Adipocyte (in vitro differentiated cells): Measurements from ENCODE around the gene USP33.
"Not testable (repeated sequence)": the region's sequence is repeated elsewhere in the genome, so short reads cannot be mapped to it uniquely, and the experiment has no call there.

Experiments
- DNase-seq: peaks from one replicate; pipeline ENCODE4 v3.0.0-alpha.2; 2015; ENCODE audit warnings: low read depth
- H3K27me3 ChIP-seq: replicated peaks from 2 replicates; pipeline ENCODE4 v1.7.0; 2013; ENCODE audit warnings: mild to moderate bottlenecking, low read length, moderate library complexity; ENCODE audit not compliant: control insufficient read depth, insufficient read depth
- H3K36me3 ChIP-seq: 2 replicates; pipeline ENCODE4 v1.7.0; 2013; ENCODE audit warnings: low read length, mild to moderate bottlenecking, moderate library complexity; ENCODE audit not compliant: control insufficient read depth, insufficient read depth, severe bottlenecking
- H3K4me1 ChIP-seq: 2 replicates; pipeline ENCODE4 v1.7.0; 2013; ENCODE audit warnings: mild to moderate bottlenecking, low read length, moderate library complexity; ENCODE audit not compliant: control insufficient read depth, insufficient read depth
- H3K4me3 ChIP-seq: 2 replicates; pipeline ENCODE4 v1.7.0; 2013; ENCODE audit warnings: mild to moderate bottlenecking, low read length, moderate library complexity
- H3K9ac ChIP-seq: 2 replicates; pipeline ENCODE4 v1.7.0; 2013; ENCODE audit warnings: mild to moderate bottlenecking, low read length, moderate library complexity
- H3K9me3 ChIP-seq: 2 replicates; pipeline ENCODE4 v1.7.0; 2013; ENCODE audit warnings: mild to moderate bottlenecking, low read length, moderate library complexity; ENCODE audit not compliant: control insufficient read depth

USP33 gene

GRCh38 chr1:77759071-77760028 is at the start of gene USP33:
USP33 (minus strand) TSS chr1:77759852; CDS start chr1:77741697, 18,155 bp downstream.
- H3K4me3 ChIP-seq, result peak within 1 kb of the TSS; percentile 100
- H3K27me3 ChIP-seq, result no peaks in the 10 kb centered on the region
- H3K9ac ChIP-seq, result peak within 1 kb of the TSS; percentile 100
- H3K4me1 ChIP-seq, result peaks cover 51% of the 10 kb centered on the region
- no peaks in the 10 kb centered on the region for H3K9me3 ChIP-seq
- peak; percentile 90 for DNase-seq
- H3K36me3 ChIP-seq, result no peaks in the 10 kb centered on the region

GRCh38 chr1:77803371-77803770 is 43.7 kb upstream of the USP33 start:
- Histone ChIP-seq H3K4me1 (no peaks in the 10 kb centered on the region), H3K4me3 (no peak overlapping the region), H3K9ac (no peak overlapping the region), H3K36me3 (peaks cover 45% of the 10 kb centered on the region), H3K9me3 (no peaks in the 10 kb centered on the region), H3K27me3 (no peaks in the 10 kb centered on the region)
- no peak for DNase-seq

DNA sequence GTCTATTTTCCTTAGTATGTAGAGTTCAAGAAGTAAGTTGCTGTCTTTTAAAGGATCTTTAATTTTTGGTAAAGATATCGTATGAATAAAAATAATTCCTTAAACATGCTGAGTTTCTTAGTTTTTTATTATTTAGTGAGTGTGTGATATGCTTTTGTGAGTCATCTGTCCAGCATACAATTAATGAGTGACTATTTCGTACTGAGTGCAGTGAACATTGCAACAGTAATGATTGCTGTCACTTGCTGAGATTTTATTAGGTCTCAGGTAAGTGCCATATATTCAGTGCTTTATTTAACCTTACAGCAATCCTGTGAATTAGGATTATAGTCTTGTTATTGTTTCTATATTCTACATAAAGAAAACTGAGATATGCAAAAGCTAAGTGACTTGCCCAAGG is 42.4 kb upstream of the USP33 start:
- Histone ChIP-seq H3K9me3 (no peaks in the 10 kb centered on the region), H3K4me1 (no peaks in the 10 kb centered on the region), H3K9ac (no peak overlapping the region), H3K27me3 (no peaks in the 10 kb centered on the region), H3K36me3 (peaks cover 37% of the 10 kb centered on the region), H3K4me3 (no peak overlapping the region)
- no peak for DNase-seq

DNA sequence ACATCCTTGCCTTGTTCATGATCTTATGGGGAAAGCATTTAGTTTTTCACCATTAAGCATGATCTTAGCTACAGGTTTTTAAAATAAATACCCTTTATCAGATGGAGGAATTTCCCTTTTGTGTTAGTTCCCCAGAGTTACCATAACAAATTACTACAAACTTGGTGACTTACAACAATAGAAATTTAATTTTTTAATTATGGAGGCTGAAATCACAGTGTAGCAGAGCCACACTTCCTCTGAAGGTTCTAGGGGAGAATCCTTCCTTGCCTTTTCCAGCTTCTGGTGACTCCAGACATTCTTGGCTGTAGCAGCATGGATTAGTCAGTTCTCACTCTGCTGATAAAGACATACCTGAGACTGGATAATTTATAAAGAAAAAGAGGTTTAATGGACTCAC is 38.3 kb upstream of the USP33 start:
- Histone ChIP-seq H3K36me3 (peaks cover 27% of the 10 kb centered on the region), H3K9me3 (no peaks in the 10 kb centered on the region), H3K9ac (no peak overlapping the region), H3K4me1 (no peaks in the 10 kb centered on the region), H3K4me3 (no peak overlapping the region), H3K27me3 (no peaks in the 10 kb centered on the region)
- DNase-seq, result no peak

- Histone ChIP-seq H3K4me3 (no peak overlapping the region), H3K27me3 (no peaks in the 10 kb centered on the region), H3K9me3 (no peaks in the 10 kb centered on the region), H3K36me3 (peaks cover 20% of the 10 kb centered on the region), H3K9ac (no peak overlapping the region), H3K4me1 (peaks cover 5% of the 10 kb centered on the region)
- DNase-seq, result no peak
These were observed 37.2 kb upstream of the USP33 start for GRCh38 chr1:77796695-77797405.

DNA sequence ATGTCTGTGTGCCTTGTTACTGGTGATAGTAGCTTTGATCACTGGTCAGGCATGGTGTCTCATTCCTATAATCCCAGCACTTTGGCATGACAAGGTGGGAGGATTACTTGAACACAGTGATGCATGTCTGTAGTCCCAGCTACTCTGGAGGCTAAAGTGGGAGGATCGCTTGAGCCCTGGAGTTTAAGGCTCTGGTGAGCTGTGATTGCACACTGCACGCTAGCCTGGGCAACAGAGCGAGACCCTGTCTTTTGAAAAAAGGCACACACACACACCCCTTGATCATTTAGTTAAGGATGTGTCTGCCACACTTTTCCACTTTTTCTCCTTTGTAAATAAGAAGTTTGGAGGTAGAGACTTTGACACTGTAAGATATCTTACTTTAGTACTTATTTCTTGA is 34.9 kb upstream of the USP33 start:
- no peak overlapping the region for H3K4me3 ChIP-seq
- peaks cover 5% of the 10 kb centered on the region for H3K4me1 ChIP-seq
- H3K9ac ChIP-seq, result no peak overlapping the region
- no peaks in the 10 kb centered on the region for H3K9me3 ChIP-seq
- H3K36me3 ChIP-seq, result peaks cover 30% of the 10 kb centered on the region
- H3K27me3 ChIP-seq, result no peaks in the 10 kb centered on the region
- DNase-seq, result no peak

- H3K27me3 ChIP-seq, H3K4me1 ChIP-seq, H3K4me3 ChIP-seq, DNase-seq, H3K9ac ChIP-seq, H3K9me3 ChIP-seq: not testable (repeated sequence)
- peaks cover 46% of the 10 kb centered on the region for H3K36me3 ChIP-seq
These were observed 26.6 kb upstream of the USP33 start for GRCh38 chr1:77786093-77786741.

- no peak for DNase-seq
These were observed 23.5 kb upstream of the USP33 start for GRCh38 chr1:77783141-77783540.

DNA sequence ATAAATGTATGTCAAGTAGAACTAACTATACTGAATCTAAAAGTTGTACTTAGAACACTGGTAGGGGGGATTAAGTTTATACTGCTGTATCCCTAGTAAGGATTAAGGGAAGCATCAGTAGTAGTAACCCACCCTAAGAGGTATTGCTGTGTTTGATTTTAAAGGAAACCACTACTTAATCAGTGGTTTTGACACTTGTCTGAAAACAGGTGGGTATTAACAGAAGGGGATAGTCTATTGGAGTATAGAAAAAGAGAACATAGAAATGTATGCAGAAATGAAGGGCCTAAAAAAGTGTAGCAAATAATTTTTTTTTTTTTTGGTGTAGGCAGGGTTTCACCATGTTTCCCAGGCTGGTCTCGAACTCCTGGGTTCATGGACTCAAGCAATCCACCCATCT is 22.0 kb upstream of the USP33 start:
- Histone ChIP-seq H3K4me1 (peaks cover 12% of the 10 kb centered on the region), H3K9ac (no peak overlapping the region), H3K36me3 (peaks cover 15% of the 10 kb centered on the region), H3K9me3 (no peaks in the 10 kb centered on the region), H3K4me3 (no peak overlapping the region), H3K27me3 (no peaks in the 10 kb centered on the region)
- no peak for DNase-seq

More at GRCh38 chr1:77783141-77783540, 23.5 kb upstream of the USP33 start:
- Histone ChIP-seq H3K36me3 (peaks cover 21% of the 10 kb centered on the region), H3K9me3 (no peaks in the 10 kb centered on the region), H3K4me3 (no peak overlapping the region), H3K4me1 (peaks cover 12% of the 10 kb centered on the region), H3K27me3 (no peaks in the 10 kb centered on the region), H3K9ac (no peak overlapping the region)

GRCh38 chr1:77779529-77780281 is 20.1 kb upstream of the USP33 start, which contains the start of gene MIGA1:
MIGA1 (plus strand) TSS chr1:77779649; CDS start chr1:77783253, 3,604 bp downstream.
- H3K4me3 ChIP-seq, result peak within 1 kb of the TSS; percentile 92
- peak within 1 kb of the TSS; percentile 92 for H3K9ac ChIP-seq
- no peaks in the 10 kb centered on the region for H3K27me3 ChIP-seq
- H3K4me1 ChIP-seq, result peaks cover 12% of the 10 kb centered on the region
- DNase-seq, result peak; percentile 87
- H3K36me3 ChIP-seq, result peaks cover 11% of the 10 kb centered on the region
- no peaks in the 10 kb centered on the region for H3K9me3 ChIP-seq
